ENCODE measurements around the gene TLR1.
"Not testable (repeated sequence)": the region's sequence is repeated elsewhere in the genome, so short reads cannot be mapped to it uniquely, and the experiment has no call there.

Gene TLR1

DNA sequence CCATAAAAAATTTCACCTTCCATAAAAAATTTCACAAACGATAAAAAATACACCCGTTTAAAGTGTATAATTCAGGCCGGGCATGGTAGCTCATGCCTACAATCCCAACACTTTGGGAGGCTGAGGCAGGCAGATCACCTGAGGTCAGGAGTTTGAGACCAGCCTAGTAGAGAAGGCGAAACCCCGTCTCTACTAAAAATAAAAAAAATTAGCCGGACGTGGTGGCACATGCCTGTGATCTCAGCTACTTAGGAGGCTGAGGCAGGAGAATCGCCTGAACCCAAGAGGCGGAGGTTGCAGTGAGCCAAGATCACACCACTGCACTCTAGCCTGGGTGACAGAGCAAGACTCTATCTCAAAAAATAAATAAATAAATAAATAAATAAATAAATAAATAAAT lies 1.7 kb upstream of the TLR1 start:
- not testable (repeated sequence) for DNase-seq

DNA sequence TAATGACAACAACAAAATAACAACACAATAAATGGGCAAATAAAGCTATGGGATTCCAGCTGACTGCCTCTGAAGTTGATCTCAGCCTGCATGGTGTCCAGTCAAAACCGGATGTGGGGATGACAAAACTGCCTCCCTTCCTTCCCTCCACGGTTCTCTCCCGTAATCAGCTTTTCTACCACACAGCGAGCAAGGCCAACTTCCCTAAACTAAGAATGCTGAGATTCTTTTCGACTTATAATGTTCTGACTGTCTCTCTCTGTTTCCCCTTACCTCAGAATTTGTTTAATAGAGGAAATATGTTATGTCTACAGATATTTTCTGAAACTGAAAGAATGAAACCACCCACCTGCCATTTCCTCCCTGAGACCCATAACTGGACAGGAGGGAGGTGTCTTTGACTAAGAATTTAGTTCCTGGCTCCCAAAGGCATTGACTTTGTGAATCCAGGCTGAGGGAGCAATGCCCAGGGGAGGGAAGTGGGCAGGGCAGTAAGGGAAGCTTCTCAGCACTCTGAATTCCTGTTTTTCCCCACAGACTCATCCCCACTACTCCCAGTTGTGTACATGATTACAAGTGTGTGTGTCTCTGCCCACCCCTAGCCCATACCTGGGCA lies 1.0 kb upstream of the TLR1 start:
- peak; percentile 44 for DNase-seq

DNA sequence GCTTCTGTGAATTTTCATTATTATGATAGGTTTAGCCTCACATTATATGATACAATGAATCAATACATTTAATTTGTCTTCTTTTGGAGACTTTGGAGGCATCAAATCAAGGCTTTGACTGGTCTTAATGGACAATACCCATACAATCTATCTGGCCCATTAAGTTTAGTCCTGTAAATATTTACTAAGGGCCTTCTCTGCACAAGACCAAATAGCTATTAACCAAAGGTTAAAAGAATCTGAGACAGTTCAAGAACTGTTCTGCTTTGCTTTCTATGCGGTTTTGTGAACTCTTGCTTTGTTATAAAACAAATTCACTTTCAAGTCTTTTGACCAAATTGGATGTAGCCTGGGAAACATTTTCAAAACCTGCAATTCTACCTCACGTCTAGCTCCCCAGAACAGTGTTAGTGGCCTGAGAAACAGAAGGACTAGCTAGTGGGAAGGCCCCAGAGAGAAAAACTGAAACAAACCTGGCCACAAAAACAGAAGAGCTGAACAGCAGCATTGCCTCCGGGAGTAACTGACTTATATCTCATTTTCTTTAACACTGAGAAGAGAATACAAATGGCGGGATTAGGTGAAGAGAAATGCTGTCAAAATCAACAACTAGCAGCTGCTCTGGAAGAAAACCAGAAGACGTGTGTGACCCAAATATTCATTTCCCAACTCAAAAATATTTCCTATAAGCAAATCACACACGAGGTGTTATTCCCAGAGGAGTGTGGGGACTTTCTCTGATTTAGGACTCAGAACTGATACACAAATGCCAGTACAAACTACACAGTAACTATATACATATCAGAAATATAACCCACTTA lies 548 bp downstream of the TLR1 start:
- DNase-seq = no peak

DNA sequence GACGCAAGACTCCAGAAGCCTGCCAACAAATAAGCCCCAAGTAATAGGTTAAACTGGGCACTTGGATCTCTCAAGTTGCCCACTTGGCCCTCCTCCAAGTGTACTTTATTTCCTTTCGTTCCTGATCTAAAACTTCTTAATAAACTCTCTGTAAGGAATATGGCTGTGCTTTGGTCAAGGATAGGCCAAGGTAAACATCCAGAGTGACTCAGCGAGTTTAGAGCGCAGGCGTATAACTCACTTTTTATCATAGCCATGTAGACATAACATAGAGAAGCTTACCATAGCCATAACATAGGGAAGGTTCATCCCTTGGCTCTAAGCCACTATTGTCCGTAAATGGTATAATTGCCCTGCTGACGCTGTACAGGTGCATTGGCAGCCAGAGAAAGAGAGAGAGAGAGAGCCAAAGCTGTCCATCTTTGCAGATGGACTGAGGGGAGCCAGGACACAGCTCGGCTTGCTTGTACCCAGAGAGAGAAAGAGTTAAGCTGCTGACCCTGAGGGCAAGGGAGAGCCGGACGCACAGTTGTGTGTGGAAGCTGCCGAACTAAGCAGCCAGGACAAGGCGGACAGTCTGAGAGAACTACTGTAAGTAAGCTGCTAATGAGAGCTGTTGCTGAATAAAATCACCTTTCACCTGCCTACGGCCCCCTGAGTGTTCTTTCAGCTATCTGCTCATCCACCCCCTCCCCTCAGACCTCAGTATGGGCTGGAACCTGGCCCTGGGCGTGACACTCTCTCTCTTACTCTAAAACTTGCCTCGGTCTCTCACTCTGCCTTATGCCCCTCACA lies 1.8 kb downstream of the TLR1 start:
- no peak for DNase-seq

DNA sequence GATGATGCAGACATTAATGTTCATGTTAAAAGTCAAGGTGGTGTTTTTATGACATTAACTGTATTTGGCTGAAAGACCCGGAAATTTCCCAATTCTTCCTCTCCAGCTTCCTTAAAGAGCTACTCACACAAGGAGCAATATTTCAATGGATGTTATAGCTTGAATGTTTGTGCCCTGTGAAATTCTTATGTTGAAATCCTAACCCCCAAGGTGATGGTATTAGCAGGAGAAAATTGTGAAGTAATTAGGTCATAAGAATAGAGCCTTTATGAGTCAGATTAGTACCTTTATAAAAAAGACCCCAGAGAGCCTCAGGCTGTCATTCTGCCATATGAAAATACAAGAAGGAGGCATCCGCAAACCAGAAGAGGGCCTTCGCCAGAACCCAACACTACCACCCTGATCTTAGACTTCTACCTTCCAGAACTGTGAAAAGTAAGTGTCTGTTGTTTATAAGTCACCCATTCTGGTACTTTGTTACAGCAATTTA lies 3.6 kb downstream of the TLR1 start:
- no peak for DNase-seq

DNA sequence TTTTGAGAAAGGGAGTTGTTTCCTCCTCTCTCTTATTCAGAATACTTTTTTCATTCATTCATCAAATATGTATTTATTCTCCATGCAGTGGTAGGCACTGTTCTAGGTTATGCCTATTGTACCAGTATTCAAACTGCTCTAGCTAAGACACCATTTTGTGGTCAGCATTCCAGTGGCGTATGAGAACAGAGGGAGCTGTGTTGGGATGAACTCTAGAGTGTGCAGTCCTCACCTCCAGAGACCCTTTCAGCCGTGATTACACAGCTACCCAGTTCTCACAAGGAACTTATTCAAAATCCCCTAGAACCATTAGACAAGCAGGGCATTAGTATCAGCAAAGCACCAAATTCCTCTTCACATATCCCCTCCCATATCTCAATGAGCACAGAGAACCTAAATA lies 4.2 kb downstream of the TLR1 start:
- no peak for DNase-seq

DNA sequence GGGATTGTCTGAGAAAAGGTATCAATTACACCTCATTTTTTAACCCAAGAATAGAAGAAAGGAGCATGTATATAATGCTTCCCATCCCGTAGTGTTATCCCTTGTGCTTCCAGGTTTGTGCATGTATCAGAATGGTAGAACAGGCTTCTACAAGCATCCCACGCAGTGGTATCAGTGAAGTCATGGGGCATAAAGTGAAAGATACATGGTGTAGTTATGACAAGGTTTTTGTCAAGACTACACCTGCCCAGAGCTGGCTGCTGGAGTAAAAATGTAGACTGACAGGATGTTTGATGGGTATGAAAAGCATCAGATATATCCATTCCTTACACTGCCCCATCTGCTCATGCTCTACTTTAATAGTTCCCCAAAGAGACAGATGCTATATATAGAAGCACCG lies 9.5 kb downstream of the TLR1 start:
- no peak for DNase-seq

DNA sequence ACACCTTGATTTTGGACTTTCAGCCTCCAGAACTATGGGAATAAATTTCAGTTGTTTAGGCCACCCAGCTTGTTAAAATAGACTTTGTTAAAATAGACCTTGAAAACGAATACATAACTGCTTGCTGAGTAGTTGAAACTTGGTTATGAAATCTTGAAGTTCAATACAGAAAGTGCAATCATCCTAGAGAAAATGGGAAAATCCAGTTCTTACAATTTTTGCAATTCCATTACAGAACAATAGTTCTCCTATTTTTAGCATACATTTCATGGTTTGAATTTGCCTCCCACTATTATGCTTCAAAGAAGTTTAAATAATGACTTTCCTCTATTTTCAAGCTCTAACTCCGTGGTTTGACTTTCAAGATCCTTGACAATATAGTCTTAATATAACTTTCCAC lies 10.5 kb downstream of the TLR1 start:
- DNase-seq = no peak

DNA sequence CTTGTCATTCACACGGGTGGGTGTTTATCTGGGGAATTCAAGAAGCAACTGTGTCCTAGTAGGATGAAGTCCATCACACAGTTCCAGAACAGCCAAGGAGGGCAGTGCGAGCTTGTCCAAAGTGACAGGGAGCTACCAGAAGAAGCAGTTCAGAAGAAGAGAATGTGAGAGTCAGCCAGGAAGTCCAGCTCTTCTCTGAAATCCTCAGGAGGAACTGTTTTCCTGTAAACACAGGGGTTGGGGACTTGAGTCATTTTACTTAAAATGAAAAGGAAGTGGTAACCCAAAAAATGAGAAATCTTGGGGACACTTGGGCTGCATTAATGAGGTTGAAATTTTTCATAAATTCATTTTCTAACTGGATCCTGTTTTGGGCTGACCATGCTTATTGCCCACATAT lies 13.6 kb downstream of the TLR1 start:
- DNase-seq = no peak

DNA sequence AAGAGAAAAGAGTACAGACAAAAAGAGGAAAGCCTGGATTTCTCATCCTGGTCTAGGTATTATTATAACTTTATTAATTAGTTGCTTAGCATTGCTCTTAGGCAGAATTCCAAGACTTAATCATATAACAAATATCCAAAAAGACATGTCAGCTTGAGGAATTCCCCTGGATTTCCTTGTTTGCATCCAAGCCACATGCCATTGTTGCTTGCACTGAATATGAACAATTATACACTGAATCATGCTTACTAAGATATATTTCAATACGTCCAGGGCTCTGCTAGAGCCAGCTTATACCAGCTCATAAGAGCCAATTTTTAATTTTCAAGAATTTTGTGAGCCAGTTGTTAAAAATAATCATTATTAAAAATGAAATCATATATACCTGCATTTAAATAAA lies 16.3 kb downstream of the TLR1 start:
- DNase-seq = no peak

DNA sequence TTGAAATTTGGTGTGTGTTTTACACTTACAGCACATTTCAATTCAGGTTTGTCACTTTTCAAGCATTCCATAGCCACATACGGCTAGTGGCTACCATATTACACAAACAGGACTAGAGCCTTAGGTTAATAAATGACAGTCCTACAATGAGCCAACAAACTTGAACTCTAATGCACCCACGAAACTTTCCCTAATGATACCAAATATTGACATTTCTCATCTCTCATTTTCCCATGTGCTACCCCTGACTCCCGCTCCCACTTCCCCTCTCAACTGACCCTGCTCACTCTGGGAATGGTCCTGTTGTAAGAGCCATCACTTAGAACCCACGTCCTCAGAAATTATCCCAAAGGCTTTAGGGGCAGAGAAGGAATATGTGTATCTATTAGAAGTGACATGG lies 16.9 kb downstream of the TLR1 start:
- DNase-seq = no peak

DNA sequence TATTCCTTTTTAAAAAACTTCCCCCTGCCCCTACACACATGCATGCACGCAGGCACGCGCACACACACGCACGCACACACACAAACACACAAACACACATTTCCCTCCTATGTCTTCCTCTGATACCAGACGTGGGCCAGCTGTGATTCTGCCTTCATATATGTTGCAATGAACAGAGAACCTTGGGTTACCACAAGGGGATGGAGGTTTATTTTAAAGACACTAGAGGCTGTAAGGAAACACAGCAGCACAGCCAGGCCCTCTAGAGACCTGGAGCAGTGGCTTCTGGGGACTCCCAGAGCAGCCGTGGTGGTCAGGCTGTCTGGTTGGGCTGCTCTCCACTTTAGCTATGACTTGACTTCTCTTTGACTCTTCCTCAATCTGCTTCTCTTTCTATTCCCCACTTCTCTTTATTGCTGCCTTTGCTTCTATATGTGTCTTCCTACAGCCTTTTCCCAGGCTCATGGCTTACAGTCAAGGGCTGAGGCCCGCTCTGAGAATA lies 18.6 kb downstream of the TLR1 start:
- DNase-seq = no peak

DNA sequence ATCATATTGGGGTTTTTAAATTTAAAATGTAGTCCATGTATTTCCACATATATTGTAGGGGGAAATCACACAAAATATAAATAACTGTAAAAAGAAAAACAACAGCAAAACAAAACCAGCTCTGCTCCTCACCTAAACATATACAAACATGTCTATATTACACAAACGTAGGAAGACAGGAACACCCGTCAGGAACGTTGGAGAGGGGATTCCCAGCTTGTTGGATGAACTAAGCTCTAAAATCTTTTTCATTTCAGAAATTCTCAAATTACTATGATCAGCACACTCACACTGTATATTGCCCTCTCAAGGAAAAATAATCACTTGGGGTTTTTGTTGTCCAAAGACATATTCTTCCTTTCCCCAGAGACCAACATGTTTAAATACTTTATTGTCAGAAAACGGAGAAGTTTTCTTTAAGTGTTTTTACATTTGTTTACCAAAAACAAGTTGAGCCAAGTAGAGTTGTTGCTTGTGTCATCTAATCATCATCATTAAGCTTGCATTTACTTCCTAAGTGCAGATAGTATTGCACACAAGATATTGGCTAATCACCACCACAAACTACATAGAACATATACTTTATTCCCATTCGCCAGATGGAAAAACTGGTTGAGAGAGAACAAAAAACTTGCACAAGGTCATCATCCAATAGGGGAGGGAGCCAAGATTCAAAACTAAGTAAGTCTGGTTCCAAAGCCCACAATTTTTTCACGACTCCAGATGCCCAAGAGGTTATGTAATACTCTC lies 19.4 kb downstream of the TLR1 start:
- no peak for DNase-seq

DNA sequence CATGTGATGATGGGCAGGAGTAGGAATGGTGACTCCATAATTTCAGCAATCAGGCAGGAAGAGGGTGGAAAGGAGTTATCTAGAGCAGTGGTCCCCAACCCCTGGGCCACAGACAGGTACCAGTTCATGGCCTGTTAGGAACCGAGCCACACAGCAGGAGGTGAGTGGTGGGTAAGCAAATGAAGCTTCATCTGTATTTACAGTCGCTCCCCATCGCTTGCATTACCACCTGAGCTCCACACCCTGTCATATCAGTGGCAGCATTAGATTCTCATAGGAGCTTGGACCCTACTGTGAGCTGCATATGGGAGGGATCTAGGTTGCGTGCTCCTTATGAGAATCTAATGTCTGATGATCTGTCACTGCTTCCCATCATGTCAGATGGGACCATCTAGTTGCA lies 20.4 kb downstream of the TLR1 start:
- no peak for DNase-seq

DNA sequence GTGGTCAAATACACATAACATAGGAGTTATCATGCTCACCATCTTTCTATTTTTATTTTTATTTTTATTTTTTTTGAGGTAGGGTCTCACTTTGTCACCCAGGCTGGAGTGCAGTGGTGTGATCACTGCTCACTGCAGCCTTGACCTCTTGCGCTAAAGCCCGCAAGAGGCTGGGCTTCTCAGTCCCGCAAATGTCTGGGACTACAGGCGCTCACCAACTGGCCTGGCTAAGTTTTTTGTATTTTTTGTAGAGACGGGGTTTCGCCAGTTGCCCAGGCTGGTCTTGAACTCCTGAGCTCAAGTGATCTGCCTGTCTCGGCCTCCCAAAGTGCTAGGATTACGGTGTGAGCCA lies 21.5 kb downstream of the TLR1 start:
- DNase-seq = no peak

DNA sequence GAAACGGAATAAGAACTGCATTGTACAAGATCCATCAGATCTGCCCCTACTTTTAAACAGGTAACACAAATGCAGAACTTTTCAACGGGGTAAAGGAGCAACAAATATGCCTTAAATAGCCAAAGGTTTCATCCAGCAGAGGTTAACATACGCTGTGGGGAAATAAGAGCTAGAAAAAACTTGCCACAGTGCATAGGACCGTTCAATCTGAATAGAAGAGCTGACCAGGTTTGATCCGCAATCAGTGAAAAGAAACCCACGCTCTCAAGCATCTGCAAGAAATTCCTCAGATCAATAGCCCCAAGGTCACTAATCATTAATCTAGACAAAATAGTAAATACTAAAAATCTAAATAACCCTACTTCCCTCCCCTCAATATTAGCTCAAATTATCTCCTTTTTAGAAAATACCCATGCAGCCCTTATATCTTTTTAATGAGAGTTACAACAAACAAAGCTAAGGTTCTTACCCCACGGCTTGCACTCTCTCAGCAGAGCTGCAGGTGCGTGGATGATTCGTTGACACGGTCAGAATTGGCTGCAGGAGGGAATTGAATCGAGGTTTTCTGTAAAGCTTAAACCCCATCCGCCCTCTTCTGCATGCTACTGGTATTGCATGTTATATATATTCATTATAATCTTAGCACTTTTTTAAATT lies 22.0 kb downstream of the TLR1 start, which contains the start of gene TLR10:
TSS of gene TLR10 (minus strand) at position 539 of the 657 bp plus-strand sequence. CDS start 7,400 bp downstream, outside the sequence.
- peak; percentile 36 for DNase-seq

DNA sequence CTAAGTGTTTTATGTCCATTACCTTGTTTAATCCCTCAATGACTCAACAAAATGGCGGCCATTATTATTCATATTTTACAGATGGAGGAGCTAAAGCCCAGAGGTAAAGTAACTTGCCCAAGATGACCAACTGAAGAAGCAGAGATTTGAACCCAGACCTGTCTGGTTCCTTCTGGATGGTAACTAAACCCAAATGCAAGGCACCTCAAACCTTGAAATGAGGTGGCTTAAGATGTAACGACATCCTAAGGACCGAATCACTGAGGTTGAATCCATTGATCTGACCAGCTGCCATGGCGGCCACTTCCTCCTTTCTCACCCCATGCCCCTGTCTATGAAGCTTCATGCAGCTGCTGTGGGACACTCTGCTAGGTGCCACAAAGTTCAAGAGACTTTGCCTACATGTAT lies 22.7 kb downstream of the TLR1 start:
- no peak for DNase-seq

DNA sequence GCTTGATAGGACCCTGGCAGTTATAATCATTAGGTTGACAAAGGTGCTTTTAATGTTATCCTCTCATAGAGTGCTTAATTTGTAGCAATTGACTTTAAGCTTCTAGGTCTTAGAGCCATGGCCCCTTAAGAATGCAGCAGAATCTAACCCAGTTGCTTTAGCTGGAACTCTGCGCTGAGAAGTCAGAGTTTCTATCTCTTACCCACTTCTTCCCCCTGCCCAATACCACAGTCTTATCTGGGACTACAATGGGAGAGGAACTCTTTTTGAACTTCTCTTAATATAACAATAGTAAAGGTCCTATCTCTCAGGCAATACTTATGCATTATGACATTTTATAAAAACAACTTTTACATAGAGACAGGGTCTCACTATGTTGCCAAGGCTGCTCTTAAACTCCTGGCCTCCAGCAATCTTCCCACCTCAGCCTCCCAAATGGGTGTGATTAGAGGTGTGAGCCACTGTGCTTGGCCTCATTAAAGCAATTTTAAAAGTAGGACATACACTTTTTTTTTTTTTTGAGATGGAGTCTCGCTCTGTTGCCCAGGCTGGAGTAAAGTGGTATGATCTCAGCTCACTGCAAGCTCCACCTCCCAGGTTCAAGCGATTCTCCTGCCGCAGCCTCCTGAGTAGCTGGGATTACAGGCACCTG lies 23.6 kb downstream of the TLR1 start:
- DNase-seq = no peak

DNA sequence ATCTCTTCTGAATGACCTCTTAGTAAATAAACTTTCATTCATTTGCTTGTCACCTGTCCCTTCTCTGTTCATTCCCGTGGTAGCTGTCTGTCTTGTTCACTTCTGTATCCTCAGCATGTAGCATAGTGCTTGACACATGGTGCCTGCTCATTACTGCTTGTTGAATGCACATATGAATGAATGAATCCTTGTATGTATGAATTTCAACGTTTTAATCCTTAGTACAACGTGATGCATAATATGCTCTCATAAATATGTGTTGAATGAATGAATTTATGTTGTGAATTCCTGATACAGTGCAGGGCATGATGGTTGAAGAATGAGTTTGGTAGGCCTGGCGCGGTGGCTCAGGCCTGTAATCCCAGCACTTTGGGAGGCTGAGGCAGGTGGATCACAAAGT lies 24.8 kb downstream of the TLR1 start:
- no peak for DNase-seq

DNA sequence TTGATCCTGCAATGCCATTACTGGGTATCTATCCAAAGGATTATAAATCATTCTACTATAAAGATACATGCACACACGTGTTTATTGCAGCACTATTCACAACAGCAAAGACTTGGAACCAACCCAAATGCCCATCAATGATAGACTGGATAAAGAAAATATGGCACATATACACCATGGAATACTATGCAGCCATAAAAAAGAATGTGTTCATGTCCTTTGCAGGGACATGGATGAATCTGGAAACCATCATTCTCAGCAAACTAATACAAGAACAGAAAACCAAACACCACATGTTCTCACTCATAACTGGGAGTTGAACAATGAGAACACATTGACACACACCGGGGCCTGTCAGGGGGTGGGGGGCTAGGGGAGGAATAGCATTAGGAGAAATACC lies 26.7 kb downstream of the TLR1 start:
- DNase-seq = not testable (repeated sequence)

DNA sequence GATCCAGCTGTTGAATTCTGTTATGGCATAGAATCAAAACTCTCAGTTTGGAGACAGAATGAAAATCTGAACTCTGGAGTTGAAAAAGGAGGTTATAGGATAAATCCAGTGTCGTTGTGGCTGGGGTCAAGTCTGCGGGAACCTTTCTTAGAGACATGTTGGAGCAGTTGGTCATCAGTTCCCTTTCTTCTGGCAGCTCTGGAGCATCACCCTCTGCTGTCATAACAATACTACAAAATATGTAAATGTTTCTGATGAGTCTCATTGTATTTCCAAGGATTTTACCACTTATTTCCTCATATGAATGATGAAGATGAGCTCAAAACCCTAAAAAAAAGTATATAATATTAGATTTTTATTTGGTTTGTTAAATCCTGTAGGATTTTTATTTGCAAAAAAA lies 29.3 kb downstream of the TLR1 start:
- DNase-seq = no peak

All from femur (tissue), 1 donor.